Cortex of kidney (tissue), 1 donor: ENCODE measurements around the gene RAB5A.
"Not testable (repeated sequence)": the region's sequence is repeated elsewhere in the genome, so short reads cannot be mapped to it uniquely, and the experiment has no call there.

Source experiments
- DNase-seq: peaks from one replicate; lab custom pipeline; 2025; lab: John Stamatoyannopoulos, UW

The RAB5A gene

GRCh38 chr3:19947549-19948225 is 790 bp downstream of the RAB5A start:
- DNase-seq, result no peak

GRCh38 chr3:19948226-19948591 is 1.3 kb downstream of the RAB5A start:
- no peak for DNase-seq

- no peak for DNase-seq
Measured at GRCh38 chr3:19950316-19950715, 3.4 kb downstream of the RAB5A start.

- DNase-seq, result no peak
Measured at GRCh38 chr3:19954676-19955075, 7.8 kb downstream of the RAB5A start.

- not testable (repeated sequence) for DNase-seq
Measured at GRCh38 chr3:19957354-19957753, 10.5 kb downstream of the RAB5A start.

DNA sequence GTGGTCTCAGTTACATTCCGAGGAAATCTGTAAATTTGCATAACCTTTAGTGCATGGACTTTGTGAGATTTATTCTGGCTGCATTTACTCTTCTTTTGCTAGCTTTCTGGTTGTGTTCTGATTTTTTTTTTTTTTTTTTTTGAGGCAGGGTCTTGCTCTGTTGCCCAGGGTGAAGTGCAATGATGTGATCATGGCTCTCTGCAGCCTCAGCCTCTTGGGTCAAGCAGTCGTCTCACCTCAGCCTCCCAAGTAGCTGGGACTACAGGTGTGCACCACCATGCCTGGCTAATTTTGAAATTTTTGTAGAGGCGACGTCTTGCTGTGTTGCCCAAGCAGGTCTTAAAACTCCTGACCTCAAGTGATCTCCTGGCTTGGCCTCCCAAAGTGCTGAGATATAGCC is 12.6 kb downstream of the RAB5A start:
- no peak for DNase-seq

DNA sequence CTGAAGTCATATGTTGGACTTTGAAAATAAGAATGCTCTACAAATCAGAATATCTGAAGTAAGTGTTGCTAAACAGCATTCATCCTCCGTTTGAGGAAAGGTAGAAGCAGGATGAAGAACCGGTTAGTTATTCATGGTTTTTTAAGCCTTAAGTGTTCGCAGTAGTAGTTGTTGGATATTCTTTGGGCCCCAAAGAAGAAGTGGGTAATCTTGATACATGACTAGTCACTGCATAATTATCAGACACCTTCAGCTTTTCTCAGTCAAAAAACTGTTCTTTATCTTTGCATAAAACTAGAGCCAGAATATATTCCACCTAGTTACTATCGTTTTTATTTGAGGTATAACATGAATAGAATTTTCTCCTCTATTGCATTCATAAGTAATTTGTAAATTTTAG is 13.8 kb downstream of the RAB5A start:
- no peak for DNase-seq

GRCh38 chr3:19961960-19962359 is 15.1 kb downstream of the RAB5A start:
- DNase-seq, result no peak

- DNase-seq, result no peak
Measured at GRCh38 chr3:19967208-19967607, 20.3 kb downstream of the RAB5A start.

GRCh38 chr3:19967812-19968211 is 20.9 kb downstream of the RAB5A start:
- DNase-seq, result no peak

DNA sequence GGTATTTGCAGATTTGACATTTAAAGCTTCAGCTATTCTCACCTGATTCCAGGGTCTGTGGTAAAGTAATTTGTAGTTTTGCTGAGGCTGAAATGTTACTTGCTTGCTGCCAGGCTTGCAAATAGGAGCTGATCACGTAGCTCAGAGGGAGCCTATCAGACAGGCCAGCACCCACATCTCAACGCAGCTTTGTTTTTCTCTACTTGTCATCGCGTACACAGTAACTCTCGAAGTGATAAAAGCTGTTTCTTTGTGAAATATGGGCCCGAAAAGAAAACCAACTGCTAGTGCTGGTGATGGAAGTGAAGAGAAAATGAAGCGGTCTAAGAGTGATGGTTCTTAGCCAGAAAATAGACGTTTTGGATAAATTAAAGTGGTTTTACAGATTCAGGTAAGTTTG is 23.4 kb downstream of the RAB5A start:
- DNase-seq, result no peak

DNA sequence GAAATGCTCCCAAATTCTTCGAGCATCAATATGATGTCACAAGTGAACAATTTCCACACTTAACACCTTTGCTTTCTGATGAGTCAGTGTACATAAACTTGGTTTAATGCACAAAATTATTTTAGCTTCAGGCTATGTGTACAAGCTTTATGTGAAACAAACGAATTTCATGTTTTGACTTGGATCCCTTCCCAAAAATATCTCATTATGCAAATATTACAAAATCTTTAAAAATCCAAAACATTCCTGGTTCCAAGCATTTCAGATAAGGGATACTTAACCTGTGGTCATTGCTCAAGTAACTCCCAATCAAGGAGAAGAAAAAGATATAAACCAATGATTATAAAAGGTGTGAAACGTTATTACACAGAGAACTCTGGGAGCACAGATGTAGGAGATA is 25.2 kb downstream of the RAB5A start:
- no peak for DNase-seq

DNA sequence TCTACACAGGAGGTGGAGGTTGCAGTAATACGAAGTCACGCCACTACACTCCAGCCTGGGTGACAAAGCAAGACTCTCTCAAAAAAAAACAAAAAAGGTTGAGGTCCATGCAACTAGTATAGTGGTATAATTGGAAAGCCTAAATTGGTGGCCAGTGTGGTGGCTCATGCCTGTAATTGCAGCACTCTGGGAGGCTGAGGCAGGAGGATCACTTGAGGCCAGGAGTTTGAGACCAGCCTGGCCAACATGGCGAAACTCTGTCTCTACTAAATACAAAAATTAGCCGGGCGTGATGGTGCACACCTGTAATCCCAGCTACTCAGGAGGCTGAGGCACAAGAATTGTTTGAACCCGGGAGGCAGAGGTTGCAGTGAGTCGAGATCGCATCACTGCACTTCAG is 42.0 kb downstream of the RAB5A start:
- DNase-seq, result not testable (repeated sequence)

- DNase-seq, result no peak
Measured at GRCh38 chr3:19994796-19995195, 47.9 kb downstream of the RAB5A start.

DNA sequence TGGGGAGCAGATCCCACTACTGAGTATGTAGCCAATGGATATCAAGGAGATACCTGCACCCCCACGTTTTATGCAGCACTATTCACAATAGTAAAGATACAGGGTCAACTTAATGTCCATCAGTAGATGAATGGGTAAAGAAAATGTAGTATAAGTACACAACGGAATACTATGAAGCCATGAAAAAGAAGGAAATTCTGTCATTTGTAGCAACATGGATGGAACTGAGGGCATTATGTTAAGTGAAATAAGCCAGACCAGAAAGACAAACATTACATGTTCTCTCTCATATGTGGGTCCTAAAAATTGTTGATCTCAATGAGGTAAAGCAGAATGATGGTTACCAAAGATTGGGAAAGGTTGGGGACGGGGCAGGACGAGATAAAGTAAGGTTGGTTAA is 50.6 kb downstream of the RAB5A start:
- no peak for DNase-seq

DNA sequence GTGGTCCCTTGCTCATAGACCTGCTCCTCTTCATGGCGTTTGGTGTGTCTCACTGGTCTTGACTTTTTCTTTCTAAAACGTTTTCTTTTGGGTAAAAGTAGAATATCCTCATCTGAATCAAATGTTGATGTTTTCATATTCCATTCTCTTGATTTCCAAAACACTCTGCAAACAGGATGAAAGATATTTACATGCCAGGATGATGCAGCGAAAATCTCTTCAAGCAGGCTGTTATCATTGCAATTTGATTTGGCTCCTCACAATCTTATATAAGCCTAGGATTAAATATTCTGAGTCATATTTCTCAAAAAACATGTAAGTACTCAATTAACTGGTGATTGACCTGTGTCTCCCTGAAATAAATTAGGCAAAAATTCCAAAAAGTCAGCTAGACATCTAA is 55.0 kb downstream of the RAB5A start:
- DNase-seq, result no peak

DNA sequence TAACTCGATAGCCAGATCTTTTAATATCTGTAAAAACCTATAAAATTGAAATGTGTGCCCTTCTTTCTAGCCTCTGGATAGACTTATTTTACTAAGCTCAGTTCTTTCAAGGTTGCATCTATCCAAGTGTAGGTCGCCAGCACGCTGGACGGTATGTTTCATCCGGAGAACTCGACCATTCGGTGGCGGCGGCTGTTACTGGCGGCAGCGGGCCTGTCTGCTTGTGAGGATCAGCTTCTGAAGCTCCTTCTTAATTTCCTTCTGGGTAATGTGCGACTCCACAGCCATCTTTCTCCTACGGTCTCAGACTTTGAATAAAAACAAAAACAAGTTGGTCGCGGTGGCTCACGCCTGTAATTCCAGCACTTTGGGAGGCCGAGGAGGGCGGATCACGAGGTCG is 61.1 kb downstream of the RAB5A start:
- DNase-seq, result no peak

DNA sequence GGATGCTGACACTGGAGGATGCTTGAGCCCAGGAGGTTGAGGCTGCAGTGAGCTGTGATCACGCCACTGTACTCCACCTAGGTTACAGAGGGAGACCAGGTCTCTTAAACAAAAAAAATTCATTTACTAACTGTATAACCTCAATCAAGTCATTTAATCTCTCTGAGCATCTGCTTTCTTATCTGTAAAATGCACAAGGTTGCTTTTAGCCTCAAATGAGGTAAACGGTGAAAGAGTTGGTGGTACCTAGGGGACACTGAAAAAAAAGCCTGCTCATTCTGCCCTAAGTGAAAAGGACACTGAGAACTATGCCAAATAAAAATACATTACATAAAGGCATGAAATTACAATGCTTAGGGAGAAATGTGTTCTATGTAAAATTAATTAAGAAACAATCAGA is 61.7 kb downstream of the RAB5A start:
- DNase-seq, result no peak

- DNase-seq, result no peak
Measured at GRCh38 chr3:20012164-20012563, 65.3 kb downstream of the RAB5A start, which contains the start of gene PP2D1. Gene PP2D1 (minus strand): TSS chr3:20012264. CDS start chr3:20012072, 192 bp downstream.

DNA sequence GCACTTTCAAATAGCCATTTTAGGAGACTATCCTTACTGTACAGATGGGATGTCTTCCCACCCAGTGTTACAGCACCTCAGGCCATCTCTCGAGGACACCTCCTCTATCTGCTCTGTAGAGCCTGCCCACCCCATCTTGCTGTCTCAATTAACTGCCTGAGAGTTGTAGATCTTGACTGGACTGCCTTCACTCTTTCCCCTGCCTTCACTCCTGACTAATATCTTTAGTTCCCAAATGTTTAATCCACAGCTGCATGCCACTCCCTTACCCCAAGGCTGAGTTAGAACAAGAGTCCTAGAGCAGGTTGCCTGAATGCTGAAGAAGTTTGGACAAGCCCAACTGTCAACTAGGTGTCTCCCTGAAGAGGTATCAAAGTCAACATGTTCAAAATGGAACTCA is 66.5 kb downstream of the RAB5A start:
- no peak for DNase-seq

- DNase-seq, result no peak
Measured at GRCh38 chr3:20015525-20015924, 68.6 kb downstream of the RAB5A start.

GRCh38 chr3:20016076-20016475 is 69.2 kb downstream of the RAB5A start:
- not testable (repeated sequence) for DNase-seq

GRCh38 chr3:20022954-20023622 is 76.2 kb downstream of the RAB5A start:
- no peak for DNase-seq
